ENCODE data around the gene HOXC5.

The HOXC5 gene

DNA sequence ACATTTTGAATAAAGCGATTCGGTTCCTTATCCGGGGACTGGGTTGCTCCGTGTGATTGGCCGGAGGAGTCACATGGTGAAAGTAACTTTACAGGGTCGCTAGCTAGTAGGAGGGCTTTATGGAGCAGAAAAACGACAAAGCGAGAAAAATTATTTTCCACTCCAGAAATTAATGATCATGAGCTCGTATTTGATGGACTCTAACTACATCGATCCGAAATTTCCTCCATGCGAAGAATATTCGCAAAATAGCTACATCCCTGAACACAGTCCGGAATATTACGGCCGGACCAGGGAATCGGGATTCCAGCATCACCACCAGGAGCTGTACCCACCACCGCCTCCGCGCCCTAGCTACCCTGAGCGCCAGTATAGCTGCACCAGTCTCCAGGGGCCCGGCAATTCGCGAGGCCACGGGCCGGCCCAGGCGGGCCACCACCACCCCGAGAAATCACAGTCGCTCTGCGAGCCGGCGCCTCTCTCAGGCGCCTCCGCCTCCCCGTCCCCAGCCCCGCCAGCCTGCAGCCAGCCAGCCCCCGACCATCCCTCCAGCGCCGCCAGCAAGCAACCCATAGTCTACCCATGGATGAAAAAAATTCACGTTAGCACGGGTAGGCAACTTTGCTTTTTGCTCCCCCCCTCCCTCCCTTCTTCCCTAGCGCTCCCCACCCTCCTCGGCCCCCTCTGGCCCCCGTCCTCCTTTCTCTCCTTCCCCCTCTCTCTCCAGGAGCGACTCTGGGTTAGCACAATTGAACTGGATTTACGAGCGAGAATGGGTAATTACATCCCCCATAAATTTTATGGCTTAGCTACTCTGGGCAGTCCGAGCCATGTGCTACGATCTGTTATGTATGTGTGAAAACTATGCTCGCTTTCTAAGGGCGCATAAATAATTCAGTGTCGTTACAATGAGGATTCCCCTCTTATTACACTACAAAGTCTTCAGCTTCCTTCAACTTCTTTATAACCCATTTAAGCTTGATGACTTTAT lies 21.2 kb downstream of the HOXC5 start, which contains the start of gene HOXC4:
HOXC4 (plus strand) TSS at position 85 of the 991 bp plus-strand sequence; CDS start at position 173, 88 bp downstream.
- Histone ChIP-seq H3K4me3 (ENCODE audit: low read depth, low read length) (peak within 1 kb of the TSS; percentile 49), H3K36me3 (ENCODE audit: control insufficient read depth, insufficient read depth, low read length) (no peaks in the 10 kb centered on the region), H3K9ac (ENCODE audit: low read length) (peak within 1 kb of the TSS; percentile 16), H3K27me3 (ENCODE audit: control insufficient read depth, insufficient read depth, low read length) (peaks cover 99% of the 10 kb centered on the region), H3K4me1 (ENCODE audit: control insufficient read depth, insufficient read depth, low read length) (peaks cover 50% of the 10 kb centered on the region), H3K9me3 (ENCODE audit: control insufficient read depth, insufficient read depth, low read depth, low read length) (no peaks in the 10 kb centered on the region), H3K27ac (ENCODE audit: low read depth, low read length) (no peak within 1 kb of the TSS)

DNA sequence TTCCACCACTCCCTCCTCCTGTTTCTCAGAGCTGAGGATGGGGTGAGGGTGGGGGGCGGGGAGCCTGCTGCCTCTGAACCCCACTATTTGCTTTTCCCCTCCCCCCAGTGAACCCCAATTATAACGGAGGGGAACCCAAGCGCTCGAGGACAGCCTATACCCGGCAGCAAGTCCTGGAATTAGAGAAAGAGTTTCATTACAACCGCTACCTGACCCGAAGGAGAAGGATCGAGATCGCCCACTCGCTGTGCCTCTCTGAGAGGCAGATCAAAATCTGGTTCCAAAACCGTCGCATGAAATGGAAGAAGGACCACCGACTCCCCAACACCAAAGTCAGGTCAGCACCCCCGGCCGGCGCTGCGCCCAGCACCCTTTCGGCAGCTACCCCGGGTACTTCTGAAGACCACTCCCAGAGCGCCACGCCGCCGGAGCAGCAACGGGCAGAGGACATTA lies 21.9 kb downstream of the HOXC5 start:
- Histone ChIP-seq H3K4me3 (ENCODE audit: low read depth, low read length) (peak overlapping the region; percentile 31; the same call in 1 of the 2 replicates), H3K36me3 (ENCODE audit: control insufficient read depth, insufficient read depth, low read length) (no peaks in the 10 kb centered on the region), H3K9ac (ENCODE audit: low read length) (no peak overlapping the region), H3K27ac (ENCODE audit: low read depth, low read length) (no peak overlapping the region), H3K27me3 (ENCODE audit: control insufficient read depth, insufficient read depth, low read length) (peaks cover 99% of the 10 kb centered on the region), H3K4me1 (ENCODE audit: control insufficient read depth, insufficient read depth, low read length) (peaks cover 49% of the 10 kb centered on the region), H3K9me3 (ENCODE audit: control insufficient read depth, insufficient read depth, low read depth, low read length) (no peaks in the 10 kb centered on the region)

- no peak overlapping the region for H3K27ac ChIP-seq (ENCODE audit: low read depth, low read length)
- H3K27me3 ChIP-seq (ENCODE audit: control insufficient read depth, insufficient read depth, low read length): peaks cover 99% of the 10 kb centered on the region
- H3K4me3 ChIP-seq (ENCODE audit: low read depth, low read length): no peak overlapping the region
- peaks cover 49% of the 10 kb centered on the region for H3K4me1 ChIP-seq (ENCODE audit: control insufficient read depth, insufficient read depth, low read length)
- H3K9me3 ChIP-seq (ENCODE audit: control insufficient read depth, insufficient read depth, low read depth, low read length): no peaks in the 10 kb centered on the region
- no peaks in the 10 kb centered on the region for H3K36me3 ChIP-seq (ENCODE audit: control insufficient read depth, insufficient read depth, low read length)
- no peak overlapping the region for H3K9ac ChIP-seq (ENCODE audit: low read length)
Measured at GRCh38 chr12:54055552-54055951, 22.7 kb downstream of the HOXC5 start.

GRCh38 chr12:54056110-54056509 lies 23.3 kb downstream of the HOXC5 start:
- H3K4me1 ChIP-seq (ENCODE audit: control insufficient read depth, insufficient read depth, low read length): peaks cover 54% of the 10 kb centered on the region
- H3K9me3 ChIP-seq (ENCODE audit: control insufficient read depth, insufficient read depth, low read depth, low read length): no peaks in the 10 kb centered on the region
- H3K4me3 ChIP-seq (ENCODE audit: low read depth, low read length): no peak overlapping the region
- H3K36me3 ChIP-seq (ENCODE audit: control insufficient read depth, insufficient read depth, low read length): no peaks in the 10 kb centered on the region
- no peak overlapping the region for H3K9ac ChIP-seq (ENCODE audit: low read length)
- H3K27ac ChIP-seq (ENCODE audit: low read depth, low read length): no peak overlapping the region
- H3K27me3 ChIP-seq (ENCODE audit: control insufficient read depth, insufficient read depth, low read length): peaks cover 99% of the 10 kb centered on the region

DNA sequence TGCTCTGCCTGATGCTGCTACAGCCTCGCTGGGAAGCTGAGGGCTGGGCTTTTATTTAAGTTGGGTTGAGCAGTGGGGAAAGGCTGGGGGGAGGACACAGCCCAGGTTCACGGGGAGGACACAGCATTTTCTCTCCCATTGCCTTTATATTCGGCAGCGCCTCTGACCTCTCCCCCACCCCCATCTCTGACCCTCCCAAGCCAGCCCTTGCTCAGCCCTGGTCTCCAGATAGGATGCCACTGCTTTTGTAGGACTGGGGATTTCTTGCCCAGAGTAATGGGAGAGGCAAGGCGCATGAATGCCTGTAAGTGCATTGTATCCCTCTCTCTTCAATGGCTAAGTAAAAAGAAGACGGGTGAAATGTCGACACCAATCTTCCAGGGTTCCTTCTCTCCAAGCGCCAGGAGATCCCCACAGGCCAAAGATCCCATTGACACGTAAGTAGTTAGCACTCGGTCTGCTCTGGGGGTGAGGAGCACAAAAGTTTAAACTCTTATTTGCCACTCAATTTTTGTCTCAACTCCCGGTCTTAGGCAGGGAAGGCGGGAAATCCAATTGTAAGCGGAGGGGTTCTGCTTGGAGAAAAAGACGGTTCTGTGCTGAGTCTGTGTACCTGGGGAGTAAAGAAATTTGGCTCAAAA lies 25.4 kb downstream of the HOXC5 start:
- Histone ChIP-seq H3K9me3 (ENCODE audit: control insufficient read depth, insufficient read depth, low read depth, low read length) (no peaks in the 10 kb centered on the region), H3K27ac (ENCODE audit: low read depth, low read length) (no peak overlapping the region), H3K4me3 (ENCODE audit: low read depth, low read length) (no peak overlapping the region), H3K9ac (ENCODE audit: low read length) (no peak overlapping the region), H3K36me3 (ENCODE audit: control insufficient read depth, insufficient read depth, low read length) (no peaks in the 10 kb centered on the region), H3K27me3 (ENCODE audit: control insufficient read depth, insufficient read depth, low read length) (peaks cover 99% of the 10 kb centered on the region), H3K4me1 (ENCODE audit: control insufficient read depth, insufficient read depth, low read length) (peaks cover 41% of the 10 kb centered on the region)

- Histone ChIP-seq H3K27me3 (ENCODE audit: control insufficient read depth, insufficient read depth, low read length) (peaks cover 98% of the 10 kb centered on the region), H3K9me3 (ENCODE audit: control insufficient read depth, insufficient read depth, low read depth, low read length) (no peaks in the 10 kb centered on the region), H3K9ac (ENCODE audit: low read length) (no peak overlapping the region), H3K27ac (ENCODE audit: low read depth, low read length) (no peak overlapping the region), H3K4me1 (ENCODE audit: control insufficient read depth, insufficient read depth, low read length) (peaks cover 34% of the 10 kb centered on the region), H3K36me3 (ENCODE audit: control insufficient read depth, insufficient read depth, low read length) (no peaks in the 10 kb centered on the region), H3K4me3 (ENCODE audit: low read depth, low read length) (no peak overlapping the region)
Measured at GRCh38 chr12:54059668-54060067, 26.8 kb downstream of the HOXC5 start.

DNA sequence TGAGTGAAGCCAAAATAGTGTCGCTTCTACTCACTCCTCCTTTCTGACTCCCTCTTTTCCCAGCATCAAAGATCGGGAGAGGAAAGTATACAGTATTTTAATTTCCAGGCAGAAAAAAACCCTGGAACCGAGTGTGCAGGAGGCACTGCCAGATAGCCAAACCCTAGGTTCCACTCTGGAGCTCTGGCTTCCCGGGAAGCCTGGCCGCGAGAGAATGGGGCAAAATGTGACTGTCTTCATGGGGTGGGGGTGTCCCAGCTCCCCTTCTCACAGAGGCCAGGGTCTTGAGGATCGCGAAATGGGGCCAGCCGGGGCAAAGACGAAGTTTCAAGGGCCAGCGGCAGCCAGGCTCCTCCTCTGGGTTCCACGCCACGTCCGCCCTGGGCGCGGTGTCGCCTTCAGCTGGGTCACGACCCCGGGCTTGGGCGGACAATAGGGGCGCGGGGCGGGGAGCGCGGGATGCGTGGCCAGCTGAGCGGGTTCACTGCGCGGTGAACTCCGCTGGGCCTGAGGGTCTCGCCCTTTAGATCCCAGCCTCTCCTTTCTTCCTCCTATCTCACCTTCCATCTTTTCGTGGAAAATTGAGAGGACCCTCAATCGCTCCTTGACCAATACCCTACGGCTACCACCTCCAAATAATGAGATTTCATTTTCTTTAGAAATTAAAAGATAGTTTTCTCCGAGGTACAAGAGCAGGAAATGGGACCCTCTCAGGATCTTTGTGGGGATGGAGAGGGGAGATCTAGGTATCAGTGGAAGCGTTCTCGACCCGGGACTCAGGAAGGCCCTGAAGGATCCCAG lies 27.5 kb downstream of the HOXC5 start:
- Histone ChIP-seq H3K9me3 (ENCODE audit: control insufficient read depth, insufficient read depth, low read depth, low read length) (no peaks in the 10 kb centered on the region), H3K4me3 (ENCODE audit: low read depth, low read length) (0 out of 2 replicates have a peak overlapping the region, but pooled peaks have one; percentile 12), H3K4me1 (ENCODE audit: control insufficient read depth, insufficient read depth, low read length) (peaks cover 34% of the 10 kb centered on the region), H3K36me3 (ENCODE audit: control insufficient read depth, insufficient read depth, low read length) (no peaks in the 10 kb centered on the region), H3K27me3 (ENCODE audit: control insufficient read depth, insufficient read depth, low read length) (peaks cover 99% of the 10 kb centered on the region), H3K9ac (ENCODE audit: low read length) (no peak overlapping the region), H3K27ac (ENCODE audit: low read depth, low read length) (no peak overlapping the region)

- Histone ChIP-seq H3K4me3 (ENCODE audit: low read depth, low read length) (no peak overlapping the region), H3K4me1 (ENCODE audit: control insufficient read depth, insufficient read depth, low read length) (peaks cover 29% of the 10 kb centered on the region), H3K36me3 (ENCODE audit: control insufficient read depth, insufficient read depth, low read length) (no peaks in the 10 kb centered on the region), H3K27ac (ENCODE audit: low read depth, low read length) (no peak overlapping the region), H3K9ac (ENCODE audit: low read length) (no peak overlapping the region), H3K9me3 (ENCODE audit: control insufficient read depth, insufficient read depth, low read depth, low read length) (no peaks in the 10 kb centered on the region), H3K27me3 (ENCODE audit: control insufficient read depth, insufficient read depth, low read length) (peaks cover 99% of the 10 kb centered on the region)
Measured at GRCh38 chr12:54060975-54061778, 28.3 kb downstream of the HOXC5 start.

DNA sequence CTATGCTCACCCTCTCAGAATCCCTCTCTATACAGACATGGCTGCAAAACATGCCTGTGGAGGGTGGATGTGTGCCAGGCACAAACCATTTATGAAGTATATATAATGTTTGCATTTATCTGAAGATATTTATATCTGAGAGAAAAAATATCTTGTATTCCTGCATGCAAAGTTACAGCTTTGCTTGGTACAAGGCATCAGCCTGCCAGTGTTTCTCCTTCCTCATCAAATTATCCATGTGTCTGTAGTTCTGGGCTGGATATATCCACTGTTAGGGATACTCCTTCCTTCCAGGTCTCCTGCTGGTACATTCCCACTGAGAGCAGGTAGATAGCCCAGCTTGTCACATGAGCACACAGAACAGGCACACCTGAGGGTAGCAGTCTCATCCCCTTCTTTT lies 32.8 kb downstream of the HOXC5 start:
- H3K9me3 ChIP-seq (ENCODE audit: control insufficient read depth, insufficient read depth, low read depth, low read length): no peaks in the 10 kb centered on the region
- H3K36me3 ChIP-seq (ENCODE audit: control insufficient read depth, insufficient read depth, low read length): no peaks in the 10 kb centered on the region
- no peak overlapping the region for H3K27ac ChIP-seq (ENCODE audit: low read depth, low read length)
- peaks cover 10% of the 10 kb centered on the region; the same call in 1 of the 2 replicates for H3K4me1 ChIP-seq (ENCODE audit: control insufficient read depth, insufficient read depth, low read length)
- no peak overlapping the region for H3K4me3 ChIP-seq (ENCODE audit: low read depth, low read length)
- H3K9ac ChIP-seq (ENCODE audit: low read length): no peak overlapping the region
- H3K27me3 ChIP-seq (ENCODE audit: control insufficient read depth, insufficient read depth, low read length): peaks cover 87% of the 10 kb centered on the region

DNA sequence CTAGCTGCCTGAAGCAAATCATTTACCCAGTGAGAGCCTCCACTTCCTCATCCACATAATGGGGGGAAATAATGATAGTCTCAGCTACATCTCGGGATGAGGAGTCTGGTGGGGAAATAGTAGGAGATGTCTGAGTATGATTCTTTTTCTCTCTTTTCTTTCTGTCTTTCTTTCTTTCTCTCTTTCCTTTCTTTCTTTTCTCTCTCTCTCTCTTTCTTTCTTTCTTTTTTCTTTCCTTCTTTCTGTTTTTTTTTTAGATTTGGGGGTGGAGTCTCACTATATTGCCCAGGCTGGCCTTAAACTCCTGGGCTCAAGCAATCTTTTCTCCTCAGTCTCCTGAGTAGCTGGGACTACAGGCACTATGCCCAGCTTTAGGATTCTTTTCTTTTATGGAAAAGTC lies 33.6 kb downstream of the HOXC5 start:
- no peak overlapping the region for H3K4me3 ChIP-seq (ENCODE audit: low read depth, low read length)

More for the DNA sequence above, 33.6 kb downstream of the HOXC5 start:
- H3K36me3 ChIP-seq (ENCODE audit: control insufficient read depth, insufficient read depth, low read length): no peaks in the 10 kb centered on the region
- peaks cover 87% of the 10 kb centered on the region for H3K27me3 ChIP-seq (ENCODE audit: control insufficient read depth, insufficient read depth, low read length)
- no peak overlapping the region for H3K9ac ChIP-seq (ENCODE audit: low read length)
- H3K27ac ChIP-seq (ENCODE audit: low read depth, low read length): no peak overlapping the region
- no peaks in the 10 kb centered on the region for H3K9me3 ChIP-seq (ENCODE audit: control insufficient read depth, insufficient read depth, low read depth, low read length)
- 0 out of 2 replicates have a peak, but pooled peaks cover 3% of the 10 kb centered on the region for H3K4me1 ChIP-seq (ENCODE audit: control insufficient read depth, insufficient read depth, low read length)
